GM12878 (cell line): ENCODE data around the gene HOXC5. TPM values are rescaled to one million over a fixed set of nuclear protein-coding genes. Genes with fewer than 3 reads are reported as not detected.

ENCODE experiments used
- ATAC-seq: fragments of 200-7000 bp; cut with Tn5 transposase; 3 replicates; pipeline ENCODE4 v1.9.1; 2020; ENCODE audit warnings: mild to moderate bottlenecking, moderate library complexity
- BruUV-seq: library from RNA; stranded (reverse); fragments of 400-500 nt; replicated peaks from 2 replicates; lab custom pipeline; 2021; lab: Mats Ljungman, UMichigan
- CTCF ChIA-PET: fragments of 300-600 bp; sonication (Branson Sonifier 250); formaldehyde crosslinking; extraction: SDS; loops from one replicate; lab custom pipeline; 2021; ENCODE audit warnings: inconsistent platforms; lab: Yijun Ruan, JAX
- POLR2A ChIA-PET: fragments of 350-600 bp; formaldehyde crosslinking; extraction: SDS; loops from one replicate; lab custom pipeline; 2021; ENCODE audit warnings: inconsistent platforms; lab: Charles Lee
- RAD21 ChIA-PET: fragments of 300-600 bp; sonication (Branson Sonifier 250); formaldehyde crosslinking; loops from one replicate; lab custom pipeline; 2023; ENCODE audit warnings: antibody characterized with exemption; ENCODE audit not compliant: unreplicated experiment; lab: Charles Lee
- SMC1A ChIA-PET: fragments of 300-600 bp; sonication (Branson Sonifier 250); formaldehyde crosslinking; loops from one replicate; lab custom pipeline; 2023; ENCODE audit not compliant: unreplicated experiment, uncharacterized antibody; lab: Charles Lee
- DNase-seq: peaks from one replicate; pipeline ENCODE4 v3.0.0-alpha.2; 2011; ENCODE audit warnings: low read depth, low spot score
- FAIRE-seq: peaks from 3 replicates; lab custom pipeline; 2011; peaks lifted over from hg19 to GRCh38; lab: Jason Lieb, UNC
- H2AFZ ChIP-seq: 2 replicates; pipeline ENCODE4 v1.6.0; 2011; ENCODE audit warnings: low read depth, low read length, control low read depth; ENCODE audit not compliant: control insufficient read depth
- H3K27ac ChIP-seq: 2 replicates; pipeline ENCODE4 v1.5.1; 2011; ENCODE audit warnings: control low read depth; ENCODE audit not compliant: control insufficient read depth, insufficient read depth
- H3K27me3 ChIP-seq, 2 experiments: replicated peaks in 1 of 2; 2 replicates each; pipeline versions ENCODE4 v1.6.0 to v1.6.1; 2011; ENCODE audit warnings: low read length in 1 of 2; ENCODE audit not compliant: control insufficient read depth in 2 of 2, insufficient read depth in 2 of 2
- H3K36me3 ChIP-seq, 2 experiments: 2 replicates each; pipeline ENCODE4 v1.5.1; 2011; ENCODE audit warnings: low read length in 1 of 2; ENCODE audit not compliant: control insufficient read depth in 2 of 2, insufficient read depth in 2 of 2
- H3K4me1 ChIP-seq: 2 replicates; pipeline ENCODE4 v1.6.1; 2011; ENCODE audit warnings: mild to moderate bottlenecking, low read length, moderate library complexity, mixed read lengths; ENCODE audit not compliant: control insufficient read depth, insufficient read depth
- H3K4me2 ChIP-seq: 2 replicates; pipeline ENCODE4 v1.6.0; 2011; ENCODE audit warnings: control low read depth; ENCODE audit not compliant: control insufficient read depth, insufficient read depth
- H3K4me3 ChIP-seq: fragments of 200-600 bp; sonication (generic); 2 replicates; pipeline ENCODE4 v1.5.1; 2016
- H3K79me2 ChIP-seq: 2 replicates; pipeline ENCODE4 v1.6.0; 2011; ENCODE audit warnings: low read length; ENCODE audit not compliant: control insufficient read depth, insufficient read depth
- H3K9ac ChIP-seq: 2 replicates; pipeline ENCODE4 v1.8.0; 2011; ENCODE audit warnings: low read length, control low read depth, mixed read lengths; ENCODE audit not compliant: control insufficient read depth, insufficient read depth
- H3K9me3 ChIP-seq: replicated peaks from 3 replicates; pipeline ENCODE4 v1.5.1; 2011; ENCODE audit warnings: mild to moderate bottlenecking, low read length; ENCODE audit not compliant: control insufficient read depth, insufficient read depth
- H4K20me1 ChIP-seq: 2 replicates; pipeline ENCODE4 v1.6.0; 2011; ENCODE audit not compliant: control insufficient read depth, insufficient read depth
- GABPA ChIP-seq: IDR thresholded peaks from 2 replicates; pipeline ENCODE4 v1.6.1; 2014; ENCODE audit warnings: antibody characterized with exemption, low read depth, mild to moderate bottlenecking, inconsistent platforms
- IRF4 ChIP-seq: IDR thresholded peaks from 2 replicates; pipeline ENCODE4 v1.6.1; 2011; ENCODE audit warnings: low read depth, low read length
- KAT2A ChIP-seq: conservative IDR thresholded peaks from 2 replicates; pipeline ENCODE4 v1.6.1; 2011; ENCODE audit warnings: low read depth, low read length; ENCODE audit not compliant: control insufficient read depth
- MLLT1 ChIP-seq: fragments of 450-650 bp; IDR thresholded peaks from 2 replicates; pipeline ENCODE4 v1.6.1; 2016; ENCODE audit warnings: mild to moderate bottlenecking
- NR2F1 ChIP-seq: fragments of 450-650 bp; conservative IDR thresholded peaks from 2 replicates; pipeline ENCODE4 v1.6.1; 2017; ENCODE audit warnings: mild to moderate bottlenecking
- SREBF2 ChIP-seq: IDR thresholded peaks from 2 replicates; pipeline ENCODE4 v1.6.1; 2012; ENCODE audit warnings: mild to moderate bottlenecking, low read length
- WGBS: methylation state at CpG from one replicate; pipeline ENCODE4 v1.1.6; 2016; ENCODE audit warnings: low lambda C conversion rate; ENCODE audit not compliant: insufficient replicate concordance, insufficient coverage; ENCODE audit errors: missing lambda C conversion rate; 5-methylcytosine and 5-hydroxymethylcytosine counted together
- in situ Hi-C: fragments of 300-500 bp; cut with MboI; formaldehyde crosslinking; loops from 9 replicates; pipeline ENCODE4 v1.14.3; 2018; ENCODE audit warnings: mixed read lengths
- intact Hi-C: fragments of 100-400 bp; cut with micrococcal nuclease; formaldehyde crosslinking; loops from one replicate; pipeline ENCODE4 v1.14.2; 2022; ENCODE audit not compliant: unreplicated experiment
- polyA plus RNA-seq, 11 experiments: library from polyadenylated mRNA; depleted of rRNA in 4 of 11; unstranded in 6 of 11; stranded (reverse) in 5 of 11; fragments of >200 nt; fragmentation: Nextera tagmentation in 4 of 11; fragmentation: Illumina TruSeq in 1 of 11; extraction: Ambion mirVana in 4 of 11; extraction: Trizol in 1 of 11; gene quantifications; 1 replicate in 1 of 11; 2 replicates in 10 of 11; pipeline versions ENCODE4 v1.2.1 to v1.2.3, GENCODE V29; 2011 to 2016; ENCODE audit warnings: inconsistent platforms in 2 of 11, missing spikeins in 2 of 11, low read depth in 1 of 11
- total RNA-seq, 4 experiments: library from RNA; depleted of rRNA in 3 of 4; stranded (reverse); fragments of >200 nt in 3 of 4; fragmentation: Illumina TruSeq in 1 of 4; extraction: Trizol in 1 of 4; gene quantifications; 2 replicates each; pipeline versions ENCODE4 v1.2.1 to v1.2.3, GENCODE V29; 2013 to 2021

Gene HOXC5
- total and polyA plus RNA-seq, 10 of the 15 experiments (the other 5 are each of a cell fraction or from before 2014, with no cell fraction given), result 0.11 TPM; not detected in 9

DNA sequence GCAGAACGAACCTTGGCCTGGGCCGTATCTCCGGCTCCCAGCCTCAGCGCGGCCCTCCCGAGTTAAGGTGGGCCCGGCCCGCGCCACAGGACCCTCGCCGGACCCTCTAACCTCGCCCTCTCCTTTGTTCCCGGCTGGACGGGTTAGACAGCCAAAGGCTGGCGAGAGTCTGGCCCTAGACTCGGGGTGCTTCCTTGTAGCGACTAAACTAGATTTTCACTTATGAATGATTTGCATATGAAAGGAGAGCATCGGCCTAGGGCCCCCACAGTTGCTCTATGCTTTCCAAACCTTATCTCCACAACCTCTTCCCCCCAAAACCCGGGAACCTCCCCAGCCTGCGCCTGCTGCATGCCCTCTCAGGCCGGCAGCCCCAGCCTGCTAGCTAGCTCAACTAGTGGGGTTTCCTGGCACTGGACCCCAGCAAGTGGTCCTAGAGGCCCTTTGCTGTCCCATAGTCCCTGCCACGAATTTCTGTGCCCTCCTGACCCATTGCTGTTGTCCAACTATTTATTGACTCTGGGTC lies 2.0 kb downstream of the HOXC5 start:
- Histone ChIP-seq H3K36me3 (no peaks in the 10 kb centered on the region), H2AFZ (no peak overlapping the region), H3K4me1 (peaks cover 9% of the 10 kb centered on the region; the same call in 1 of the 2 replicates), H3K27ac (no peak overlapping the region), H4K20me1 (no peaks in the 10 kb centered on the region), H3K4me2 (no peak overlapping the region), H3K9me3 (no peaks in the 10 kb centered on the region), H3K9ac (no peak overlapping the region), H3K27me3 (peaks cover 3 to 27% of the 10 kb centered on the region in 2 experiments), H3K4me3 (no peak overlapping the region), H3K79me2 (no peaks in the 10 kb centered on the region)
- no peak for DNase-seq
- BruUV-seq, result no TSS peak
- ChIA-PET SMC1A (interaction anchor here (0.6 to 5.5 kb wide), 6 partner anchors 12 to 166 kb away, joined by 3 to 126 read pairs (median 4); partner anchors contain the start of gene SMUG1), RAD21 (interaction anchor here (0.9 to 12.6 kb wide), 5 partner anchors 9 to 167 kb away, joined by 3 to 222 read pairs (median 3); partner anchors contain the start of gene SMUG1), POLR2A (interaction anchor here (1.0 to 1.5 kb wide), 2 partner anchors 17 to 18 kb away, joined by 3 read pairs; no protein-coding TSS in a partner anchor), CTCF (interaction anchor here (1.0 to 7.9 kb wide), 8 partner anchors 9 to 180 kb away, joined by 3 to 86 read pairs (median 8); partner anchors contain the start of genes HOXC4, HOXC8 and SMUG1)
- TF ChIP-seq GABPA, result no peak
- TF ChIP-seq MLLT1, result no peak
- no peak for TF ChIP-seq NR2F1
- TF ChIP-seq IRF4, result no peak
- no peak for TF ChIP-seq KAT2A
- TF ChIP-seq SREBF2, result no peak
- in situ Hi-C loops, result no loop called here
- no peak for ATAC-seq
- intact Hi-C loops, result no loop called here
- WGBS, result 37% methylated on average over 21 of the region's 22 CpGs
- FAIRE-seq, result no peak
